Spleen (tissue), 11 donors: ENCODE measurements around the gene ARL5C. TPM values are rescaled to one million over a fixed set of nuclear protein-coding genes. Genes with fewer than 3 reads are reported as not detected.

Experiments used
- DNase-seq: peaks from one replicate; pipeline ENCODE4 v3.0.0-alpha.2; 2020
- H3K27ac ChIP-seq, 8 donors: fragments of 200-600 bp; sonication (generic) in 7 of 8; 1 replicate in 4 of 8; 2 replicates in 4 of 8; pipeline versions ENCODE4 v1.5.0 to v1.8.0; 2016 to 2021; ENCODE audit warnings: inconsistent platforms in 4 of 8, mild to moderate bottlenecking in 4 of 8, moderate library complexity in 1 of 8
- H3K27me3 ChIP-seq, 7 donors: fragments of 200-600 bp; sonication (generic) in 6 of 7; replicated peaks in 1 of 7; 1 replicate in 4 of 7; 2 replicates in 3 of 7; pipeline versions ENCODE4 v1.5.0 to v1.8.0; 2016 to 2021; ENCODE audit warnings: inconsistent platforms in 3 of 7, mild to moderate bottlenecking in 1 of 7
- H3K36me3 ChIP-seq, 6 donors: fragments of 200-600 bp; sonication (generic) in 5 of 6; 1 replicate in 4 of 6; 2 replicates in 2 of 6; pipeline versions ENCODE4 v1.5.0 to v1.8.0; 2016 to 2021; ENCODE audit warnings: inconsistent platforms in 2 of 6
- H3K4me1 ChIP-seq, 6 donors: fragments of 200-600 bp; sonication (generic) in 5 of 6; 1 replicate in 3 of 6; 2 replicates in 3 of 6; pipeline versions ENCODE4 v1.5.0 to v1.8.0; 2016 to 2021; ENCODE audit warnings: inconsistent platforms in 3 of 6
- H3K4me3 ChIP-seq, 8 donors: fragments of 200-600 bp; sonication (generic) in 7 of 8; 1 replicate in 4 of 8; 2 replicates in 4 of 8; pipeline versions ENCODE4 v1.5.0 to v1.8.0; 2016 to 2021; ENCODE audit warnings: inconsistent platforms in 4 of 8, mild to moderate bottlenecking in 4 of 8, moderate library complexity in 2 of 8
- H3K9me3 ChIP-seq, 8 donors: fragments of 200-600 bp; sonication (generic) in 7 of 8; 1 replicate in 4 of 8; 2 replicates in 4 of 8; pipeline versions ENCODE4 v1.5.0 to v1.8.0; 2016 to 2021; ENCODE audit warnings: inconsistent platforms in 4 of 8
- POLR2A ChIP-seq, 3 donors: fragments of 450-650 bp; IDR thresholded peaks; one replicate each; pipeline ENCODE4 v1.5.1; 2017; ENCODE audit warnings: antibody characterized with exemption in 3 of 3, mild to moderate bottlenecking in 1 of 3
- POLR2AphosphoS5 ChIP-seq, 3 donors: sonication (generic); formaldehyde crosslinking; IDR thresholded peaks; one replicate each; pipeline ENCODE4 v1.5.1; 2017; ENCODE audit warnings: antibody characterized with exemption in 3 of 3
- WGBS, 5 donors: extraction: QIAGEN DNeasy Blood & Tissue Kit in 3 of 5; methylation state at CpG; one replicate each; pipeline versions ENCODE4 v1.1.5 to v1.1.7; 2013 to 2018; 5-methylcytosine and 5-hydroxymethylcytosine counted together
- intact Hi-C: fragments of 100-400 bp; cut with DNase I; formaldehyde crosslinking; loops from one replicate; pipeline ENCODE4 v1.15.0; 2023; ENCODE audit warnings: low total_unique reads
- polyA plus RNA-seq, 3 donors: library from polyadenylated mRNA; stranded (reverse); fragments of 200-250 nt; gene quantifications; one replicate each; pipeline ENCODE4 v1.2.1, GENCODE V29; 2013
- total RNA-seq, 7 donors: library from RNA; depleted of rRNA in 3 of 7; stranded (reverse); fragments of >200 nt in 3 of 7; fragmentation: NEBNext Ultra II Directional in 4 of 7; extraction: Animal tissue kit (Norgen Biotek cat#: 25700) in 4 of 7; gene quantifications; one replicate each; pipeline versions ENCODE4 v1.1.0 to v1.2.1, GENCODE V29; 2016 to 2021
- TF ChIP-seq, protein P1 (sequence below), 11 experiments: fragments of 200-600 bp in 7 of 11; fragments of 450-650 bp in 4 of 11; sonication (generic) in 4 of 11; IDR thresholded peaks in 8 of 11; conservative IDR thresholded peaks in 3 of 11; 1 replicate in 7 of 11; 2 replicates in 4 of 11; pipeline versions ENCODE4 v1.4.0 to v1.8.0; 2016 to 2021; ENCODE audit warnings: antibody characterized with exemption in 11 of 11, inconsistent platforms in 4 of 11, mild to moderate bottlenecking in 1 of 11
- donor health status: healthy with polysubstance abuse.
- donor health status: DM: no; HTN: no; CAD: no; lungs with moderate emphysema.
- donor health status: DM: no; HTN: no; CAD: no.
- donor health status: Bipolar disorder and iron deficiency.
- donor health status: healthy.
- donor health status: DM: no; HTN: no; CAD: no.
- donor health status: DM: yes; HTN: yes; CAD: no.

Gene ARL5C
- total and polyA plus RNA-seq, 10 donors = not detected

DNA sequence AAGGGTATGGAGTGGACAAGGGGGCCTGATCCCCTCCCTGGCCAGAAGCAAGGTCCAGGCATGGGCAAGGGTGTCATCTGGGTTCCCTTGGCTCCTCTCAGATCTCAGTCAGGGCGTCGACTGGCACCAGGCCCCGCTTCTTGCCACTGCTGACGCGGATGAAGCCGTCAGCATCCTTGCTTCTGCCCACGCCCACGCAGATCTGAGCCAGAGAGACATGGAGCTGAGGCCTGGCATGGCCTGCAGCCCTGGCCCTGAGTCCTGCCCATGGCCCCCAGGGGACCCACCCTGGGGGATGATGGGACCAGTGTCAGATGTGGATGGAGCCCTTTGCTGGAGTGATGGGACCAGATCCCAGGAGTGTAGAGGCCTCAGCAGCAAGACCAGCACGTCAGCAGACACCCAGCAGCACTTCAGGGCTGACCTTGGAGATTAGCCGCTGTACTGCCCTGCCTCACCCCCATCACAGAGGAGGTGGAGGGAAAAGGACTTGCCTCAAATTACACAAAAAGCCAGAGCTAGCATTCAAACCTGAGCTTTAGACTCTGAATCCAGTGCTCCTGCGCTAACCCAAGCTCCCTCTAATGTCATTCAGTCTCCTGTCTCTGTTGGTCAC is 46.3 kb upstream of the ARL5C start:
- no peak for TF ChIP-seq POLR2AphosphoS5 (IDR thresholded peaks at IDR 0.05)
- TF ChIP-seq POLR2A (IDR thresholded peaks at IDR 0.05) = no peak
- TF ChIP-seq, protein P1, sequence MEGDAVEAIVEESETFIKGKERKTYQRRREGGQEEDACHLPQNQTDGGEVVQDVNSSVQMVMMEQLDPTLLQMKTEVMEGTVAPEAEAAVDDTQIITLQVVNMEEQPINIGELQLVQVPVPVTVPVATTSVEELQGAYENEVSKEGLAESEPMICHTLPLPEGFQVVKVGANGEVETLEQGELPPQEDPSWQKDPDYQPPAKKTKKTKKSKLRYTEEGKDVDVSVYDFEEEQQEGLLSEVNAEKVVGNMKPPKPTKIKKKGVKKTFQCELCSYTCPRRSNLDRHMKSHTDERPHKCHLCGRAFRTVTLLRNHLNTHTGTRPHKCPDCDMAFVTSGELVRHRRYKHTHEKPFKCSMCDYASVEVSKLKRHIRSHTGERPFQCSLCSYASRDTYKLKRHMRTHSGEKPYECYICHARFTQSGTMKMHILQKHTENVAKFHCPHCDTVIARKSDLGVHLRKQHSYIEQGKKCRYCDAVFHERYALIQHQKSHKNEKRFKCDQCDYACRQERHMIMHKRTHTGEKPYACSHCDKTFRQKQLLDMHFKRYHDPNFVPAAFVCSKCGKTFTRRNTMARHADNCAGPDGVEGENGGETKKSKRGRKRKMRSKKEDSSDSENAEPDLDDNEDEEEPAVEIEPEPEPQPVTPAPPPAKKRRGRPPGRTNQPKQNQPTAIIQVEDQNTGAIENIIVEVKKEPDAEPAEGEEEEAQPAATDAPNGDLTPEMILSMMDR (IDR thresholded peaks at IDR 0.05 in 8 of 11, conservative IDR thresholded peaks at IDR 0.05 in 3 of 11) = no peak
- Histone ChIP-seq H3K27ac (no peak overlapping the region), H3K27me3 (peaks cover 0 to 68% (median 13%) of the 10 kb centered on the region in 7 donors)

DNA sequence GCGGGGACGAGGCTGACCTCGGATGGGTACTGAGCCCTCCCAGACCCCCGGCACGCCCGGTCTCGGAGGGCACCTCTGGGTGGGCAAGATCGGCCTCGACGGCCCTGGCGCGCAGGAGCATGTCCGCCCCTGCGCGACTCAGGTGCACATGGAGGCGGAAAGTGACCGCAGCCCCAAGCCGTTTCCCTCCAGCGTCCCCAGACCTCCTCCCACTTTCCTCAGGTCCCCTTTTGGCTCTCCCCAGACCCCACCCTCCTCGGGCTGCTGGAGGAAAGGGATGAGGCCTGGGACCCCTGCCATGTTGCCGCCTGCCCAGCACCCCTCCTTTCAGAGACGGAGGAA is 44.1 kb upstream of the ARL5C start:
- Histone ChIP-seq H3K36me3 (peaks cover 0 to 4% (median 3%) of the 10 kb centered on the region in 6 donors), H3K9me3 (no peaks in the 10 kb centered on the region), H3K27ac (peak overlapping the region in 4 of 8 donors; percentile 1 to 56 (median 54)), H3K4me3 (peak overlapping the region in 7 of 8 donors; percentile 2 to 65 (median 30)), H3K27me3 (peaks cover 0 to 45% (median 13%) of the 10 kb centered on the region in 7 donors), H3K4me1 (peaks cover 12 to 45% (median 35%) of the 10 kb centered on the region in 6 donors)
- DNase-seq = no peak
- WGBS, 5 donors = 8 to 23% (median 9%) methylated on average over 9 to 22 of the region's 22 CpGs
- intact Hi-C loops = no loop called here
- TF ChIP-seq, protein P1 (IDR thresholded peaks at IDR 0.05 in 8 of 11, conservative IDR thresholded peaks at IDR 0.05 in 3 of 11) = no peak
- TF ChIP-seq POLR2AphosphoS5 (IDR thresholded peaks at IDR 0.05) = no peak
- TF ChIP-seq POLR2A (IDR thresholded peaks at IDR 0.05) = no peak

More for the DNA sequence above, 46.3 kb upstream of the ARL5C start:
- H3K9me3 ChIP-seq = no peaks in the 10 kb centered on the region
- no peak overlapping the region for H3K4me3 ChIP-seq
- peaks cover 12 to 37% (median 32%) of the 10 kb centered on the region in 6 donors for H3K4me1 ChIP-seq
- no peak for DNase-seq
- WGBS, 5 donors = 76 to 90% (median 83%) methylated on average over 2 to 11 of the region's 11 CpGs
- H3K36me3 ChIP-seq = no peaks in the 10 kb centered on the region
- intact Hi-C loops = no loop called here

GRCh38 chr17:39209317-39210092 is 43.5 kb upstream of the ARL5C start:
- H3K9me3 ChIP-seq = no peaks in the 10 kb centered on the region
- peaks cover 12 to 45% (median 35%) of the 10 kb centered on the region in 6 donors for H3K4me1 ChIP-seq
- peaks cover 0 to 40% (median 13%) of the 10 kb centered on the region in 7 donors for H3K27me3 ChIP-seq
- peak overlapping the region in 5 of 8 donors; percentile 22 to 56 (median 51) for H3K27ac ChIP-seq
- DNase-seq = peak; percentile 91
- intact Hi-C loops = no loop called here
- 1 to 6% (median 3%) methylated on average over 7 to 39 of the region's 39 CpGs for WGBS, 5 donors
- TF ChIP-seq POLR2A (IDR thresholded peaks at IDR 0.05) (no peak), POLR2AphosphoS5 (IDR thresholded peaks at IDR 0.05) (peak; percentile 61 to 81 (median 71))
- TF ChIP-seq, protein P1 (IDR thresholded peaks at IDR 0.05 in 8 of 11, conservative IDR thresholded peaks at IDR 0.05 in 3 of 11) = no peak
- peak overlapping the region in 7 of 8 donors; percentile 2 to 65 (median 30) for H3K4me3 ChIP-seq
- H3K36me3 ChIP-seq = peaks cover 0 to 9% (median 8%) of the 10 kb centered on the region in 6 donors

GRCh38 chr17:39208893-39209292 is 42.9 kb upstream of the ARL5C start:
- 51 to 69% (median 61%) methylated on average over 3 to 8 of the region's 8 CpGs for WGBS, 5 donors
- peak overlapping the region in 4 of 8 donors; percentile 46 to 56 (median 54) for H3K27ac ChIP-seq

More at GRCh38 chr17:39208893-39209292, 42.9 kb upstream of the ARL5C start:
- Histone ChIP-seq H3K36me3 (peaks cover 0 to 15% (median 14%) of the 10 kb centered on the region in 6 donors), H3K4me1 (peaks cover 12 to 49% (median 37%) of the 10 kb centered on the region in 6 donors), H3K4me3 (no peak overlapping the region), H3K9me3 (no peaks in the 10 kb centered on the region), H3K27me3 (peaks cover 0 to 34% (median 13%) of the 10 kb centered on the region in 7 donors)
- intact Hi-C loops = no loop called here
- TF ChIP-seq POLR2AphosphoS5 (IDR thresholded peaks at IDR 0.05) (peak; percentile 55 to 81 (median 76)), POLR2A (IDR thresholded peaks at IDR 0.05) (no peak)
- peak; percentile 91 for DNase-seq
